GM12875 (cell line): ENCODE results near the gene CIDEC.

Source experiments
- H3K4me3 ChIP-seq: one replicate; pipeline ENCODE4 v1.5.1; 2011; ENCODE audit warnings: low read depth, low read length, control low read depth
- CTCF ChIP-seq: IDR thresholded peaks from 2 replicates; pipeline ENCODE4 v1.5.1; 2011; ENCODE audit warnings: low read depth, mild to moderate bottlenecking, control low read depth, inconsistent platforms, low read length, moderate library complexity, borderline replicate concordance; ENCODE audit not compliant: insufficient read depth

Gene CIDEC

GRCh38 chr3:9834520-9835380, 45.3 kb downstream of the CIDEC start:
- no peak for TF ChIP-seq CTCF
- no peak overlapping the region for H3K4me3 ChIP-seq

- no peak overlapping the region for H3K4me3 ChIP-seq
- no peak for TF ChIP-seq CTCF
Measured at GRCh38 chr3:9833078-9833477, 47.0 kb downstream of the CIDEC start.

DNA sequence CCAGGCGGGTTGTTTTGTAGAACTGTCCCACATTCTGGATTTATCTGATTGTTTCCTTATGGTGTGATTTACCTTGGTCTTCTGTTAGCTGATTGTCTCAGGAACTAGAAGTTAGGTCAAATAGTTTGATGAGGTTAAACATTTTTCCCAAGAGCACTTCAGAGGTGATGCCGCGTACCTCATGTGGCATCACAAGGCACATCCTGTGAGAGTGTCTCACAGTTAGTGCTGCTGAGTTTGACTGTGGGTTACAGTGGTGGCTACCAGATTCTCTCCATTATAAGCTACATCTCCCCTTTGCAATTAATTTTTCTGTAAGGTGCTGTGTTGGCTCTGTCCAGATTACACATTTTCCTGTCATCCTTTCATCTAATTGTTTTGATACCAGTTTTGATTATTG, 48.8 kb downstream of the CIDEC start:
- H3K4me3 ChIP-seq = no peak overlapping the region
- no peak for TF ChIP-seq CTCF

- TF ChIP-seq CTCF = no peak
Measured at GRCh38 chr3:9828801-9829755, 51.0 kb downstream of the CIDEC start.

DNA sequence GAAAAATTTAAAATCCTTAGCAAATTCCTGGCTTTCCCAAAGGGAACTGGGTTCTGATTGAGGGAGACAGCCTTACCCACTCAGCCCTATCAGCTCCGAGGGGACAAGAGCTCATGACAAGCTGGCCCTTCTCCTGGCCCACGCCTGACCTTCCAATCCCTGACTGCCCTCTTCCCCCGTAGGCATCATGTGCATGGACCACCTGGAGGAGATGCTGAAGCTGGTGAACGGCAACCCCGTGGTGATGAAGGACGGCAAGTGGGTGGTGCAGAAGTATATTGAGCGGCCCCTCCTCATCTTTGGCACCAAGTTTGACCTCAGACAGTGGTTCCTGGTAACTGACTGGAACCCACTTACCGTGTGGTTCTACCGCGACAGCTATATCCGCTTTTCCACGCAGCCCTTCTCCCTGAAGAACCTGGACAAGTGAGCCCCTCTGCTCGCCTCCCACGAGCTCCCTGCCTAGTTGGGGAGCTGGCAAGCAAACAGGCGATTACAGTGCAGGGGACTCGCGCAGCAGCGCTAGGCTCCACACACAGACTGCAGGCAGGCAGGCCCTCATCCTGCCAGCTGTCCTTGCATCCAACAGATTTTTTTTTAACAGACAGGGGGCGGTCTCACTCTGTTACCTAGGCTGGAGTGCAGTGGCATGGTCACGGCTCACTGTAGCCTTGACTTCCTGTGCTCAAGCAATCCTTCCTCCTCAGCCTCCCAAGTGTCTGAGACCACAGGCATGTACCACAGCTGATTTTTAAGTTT, 53.1 kb downstream of the CIDEC start:
- TF ChIP-seq CTCF = peak; percentile 32
- no peak overlapping the region for H3K4me3 ChIP-seq

More at GRCh38 chr3:9828801-9829755, 51.0 kb downstream of the CIDEC start:
- H3K4me3 ChIP-seq = no peak overlapping the region

GRCh38 chr3:9825451-9826040, 54.5 kb downstream of the CIDEC start:
- no peak for TF ChIP-seq CTCF
- H3K4me3 ChIP-seq = no peak overlapping the region
